Measurements from ENCODE around the gene FREM1.

GRCh38 chr9:14797435-14797834 is 112.8 kb downstream of the FREM1 start:
- TF ChIP-seq CTCF (IDR thresholded peaks at IDR 0.05): no peak
- TF ChIP-seq POLR2A (IDR thresholded peaks at IDR 0.05): no peak

Measured in thyroid gland (tissue), 4 donors.